Thyroid gland (tissue), 4 donors: ENCODE measurements around the gene KRT79. TPM values are rescaled to one million over a fixed set of nuclear protein-coding genes. Genes with fewer than 3 reads are reported as not detected.

ENCODE experiments used
- DNase-seq, 2 donors: peaks; one replicate each; pipeline ENCODE4 v3.0.0-alpha.2; 2019
- H3K27ac ChIP-seq, 3 donors: fragments of 200-600 bp; sonication (generic); 1 replicate in 2 of 3; 2 replicates in 1 of 3; pipeline ENCODE4 v1.5.1; 2016 to 2019; ENCODE audit warnings: mild to moderate bottlenecking in 1 of 3, moderate library complexity in 1 of 3
- H3K27me3 ChIP-seq: fragments of 200-600 bp; sonication (generic); one replicate; pipeline ENCODE4 v1.5.1; 2019
- H3K36me3 ChIP-seq, 2 donors: fragments of 200-600 bp; sonication (generic); one replicate each; pipeline ENCODE4 v1.5.1; 2016 to 2019
- H3K4me1 ChIP-seq, 2 donors: fragments of 200-600 bp; sonication (generic); one replicate each; pipeline ENCODE4 v1.5.1; 2017 to 2019
- H3K4me3 ChIP-seq, 3 donors: fragments of 200-600 bp; sonication (generic); replicated peaks in 1 of 3; 1 replicate in 2 of 3; 2 replicates in 1 of 3; pipeline ENCODE4 v1.5.1; 2016; ENCODE audit warnings: mild to moderate bottlenecking in 1 of 3
- H3K9me3 ChIP-seq: fragments of 200-600 bp; sonication (generic); one replicate; pipeline ENCODE4 v1.5.1; 2017
- POLR2A ChIP-seq, 2 donors: fragments of 450-650 bp; IDR thresholded peaks; one replicate each; pipeline ENCODE4 v1.6.1; 2017; ENCODE audit warnings: antibody characterized with exemption in 2 of 2, mild to moderate bottlenecking in 2 of 2, moderate library complexity in 1 of 2
- WGBS, 2 donors: methylation state at CpG; one replicate each; pipeline ENCODE4 v1.1.5; 2017; 5-methylcytosine and 5-hydroxymethylcytosine counted together
- intact Hi-C: fragments of 100-400 bp; cut with DNase I; formaldehyde crosslinking; loops from one replicate; pipeline ENCODE4 v1.15.1; 2023
- total RNA-seq, 4 donors: library from RNA; depleted of rRNA; stranded (reverse); fragments of >200 nt; gene quantifications; one replicate each; pipeline ENCODE4 v1.2.3, GENCODE V29; 2016
- TF ChIP-seq, protein P1 (sequence below), 6 experiments: fragments of 200-600 bp in 3 of 6; fragments of 450-650 bp in 3 of 6; sonication (generic) in 3 of 6; IDR thresholded peaks; one replicate each; pipeline ENCODE4 v1.5.1; 2016 to 2019; ENCODE audit warnings: antibody characterized with exemption in 6 of 6, mild to moderate bottlenecking in 2 of 6, inconsistent platforms in 1 of 6, moderate library complexity in 1 of 6

KRT79 gene
- total RNA-seq, 4 donors from 2014 or later = not detected

DNA sequence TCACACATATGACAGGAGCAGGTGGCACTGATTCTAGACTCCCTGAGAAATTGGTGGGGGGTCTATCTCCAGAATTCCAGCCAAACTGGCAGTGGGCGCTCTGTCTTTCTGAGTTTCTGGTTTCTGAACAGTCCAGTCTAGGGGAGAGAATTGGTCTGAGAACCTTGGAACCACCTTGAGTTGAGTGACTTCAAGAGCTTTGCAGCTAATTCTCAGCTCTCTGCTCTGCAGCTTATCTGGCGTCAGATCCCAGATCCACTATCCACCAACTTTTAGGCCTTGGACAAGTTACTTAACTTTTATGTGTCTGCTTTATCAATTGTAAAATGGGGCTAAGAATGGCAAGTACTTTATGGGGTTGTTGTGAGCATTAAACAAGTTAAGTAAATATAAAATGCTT, 55.3 kb downstream of the KRT79 start:
- Histone ChIP-seq H3K27ac (no peak overlapping the region), H3K27me3 (no peaks in the 10 kb centered on the region), H3K36me3 (no peaks in the 10 kb centered on the region), H3K4me1 (peaks cover 6 to 9% of the 10 kb centered on the region in 2 donors), H3K4me3 (no peak overlapping the region), H3K9me3 (no peaks in the 10 kb centered on the region)
- intact Hi-C loops = loop anchor here (10.0 kb wide), 1 partner anchor 66 kb away; the partner anchor contains the start of gene KRT78
- TF ChIP-seq, protein P1, sequence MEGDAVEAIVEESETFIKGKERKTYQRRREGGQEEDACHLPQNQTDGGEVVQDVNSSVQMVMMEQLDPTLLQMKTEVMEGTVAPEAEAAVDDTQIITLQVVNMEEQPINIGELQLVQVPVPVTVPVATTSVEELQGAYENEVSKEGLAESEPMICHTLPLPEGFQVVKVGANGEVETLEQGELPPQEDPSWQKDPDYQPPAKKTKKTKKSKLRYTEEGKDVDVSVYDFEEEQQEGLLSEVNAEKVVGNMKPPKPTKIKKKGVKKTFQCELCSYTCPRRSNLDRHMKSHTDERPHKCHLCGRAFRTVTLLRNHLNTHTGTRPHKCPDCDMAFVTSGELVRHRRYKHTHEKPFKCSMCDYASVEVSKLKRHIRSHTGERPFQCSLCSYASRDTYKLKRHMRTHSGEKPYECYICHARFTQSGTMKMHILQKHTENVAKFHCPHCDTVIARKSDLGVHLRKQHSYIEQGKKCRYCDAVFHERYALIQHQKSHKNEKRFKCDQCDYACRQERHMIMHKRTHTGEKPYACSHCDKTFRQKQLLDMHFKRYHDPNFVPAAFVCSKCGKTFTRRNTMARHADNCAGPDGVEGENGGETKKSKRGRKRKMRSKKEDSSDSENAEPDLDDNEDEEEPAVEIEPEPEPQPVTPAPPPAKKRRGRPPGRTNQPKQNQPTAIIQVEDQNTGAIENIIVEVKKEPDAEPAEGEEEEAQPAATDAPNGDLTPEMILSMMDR (IDR thresholded peaks at IDR 0.05) = no peak
- no peak for TF ChIP-seq POLR2A (IDR thresholded peaks at IDR 0.05)
- WGBS, 2 donors = 92 to 100% methylated on average over 1 to 2 of the region's 2 CpGs
- DNase-seq = no peak

DNA sequence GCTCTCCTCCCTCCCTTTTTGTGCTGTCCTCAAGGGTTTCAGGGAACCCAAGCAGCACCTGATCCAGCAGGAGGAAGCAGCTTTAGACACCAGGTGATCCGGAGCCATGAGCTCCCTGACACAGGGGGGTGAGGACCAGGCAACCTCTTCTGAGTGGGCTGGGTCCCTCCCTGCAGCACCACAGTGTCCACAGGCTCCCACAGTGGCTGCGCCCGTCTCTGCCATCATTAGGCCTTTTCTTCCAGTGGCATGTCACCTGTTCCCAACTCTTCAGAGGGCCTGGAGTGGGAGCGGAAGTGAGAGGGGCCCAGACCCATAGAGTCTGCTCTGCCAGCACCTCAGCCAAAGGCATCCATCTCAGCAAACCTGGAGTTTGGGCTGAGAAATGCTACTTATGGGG, 56.5 kb downstream of the KRT79 start:
- Histone ChIP-seq H3K4me1 (peaks cover 6 to 9% of the 10 kb centered on the region in 2 donors), H3K4me3 (no peak overlapping the region), H3K9me3 (no peaks in the 10 kb centered on the region), H3K27ac (no peak overlapping the region), H3K36me3 (no peaks in the 10 kb centered on the region), H3K27me3 (no peaks in the 10 kb centered on the region)
- TF ChIP-seq POLR2A (IDR thresholded peaks at IDR 0.05) = no peak
- TF ChIP-seq, protein P1 (IDR thresholded peaks at IDR 0.05) = no peak
- 78 to 92% methylated on average over 4 of the region's 4 CpGs for WGBS, 2 donors
- intact Hi-C loops = loop anchor here (10.0 kb wide), 1 partner anchor 67 kb away; the partner anchor contains the start of gene KRT78
- no peak for DNase-seq

DNA sequence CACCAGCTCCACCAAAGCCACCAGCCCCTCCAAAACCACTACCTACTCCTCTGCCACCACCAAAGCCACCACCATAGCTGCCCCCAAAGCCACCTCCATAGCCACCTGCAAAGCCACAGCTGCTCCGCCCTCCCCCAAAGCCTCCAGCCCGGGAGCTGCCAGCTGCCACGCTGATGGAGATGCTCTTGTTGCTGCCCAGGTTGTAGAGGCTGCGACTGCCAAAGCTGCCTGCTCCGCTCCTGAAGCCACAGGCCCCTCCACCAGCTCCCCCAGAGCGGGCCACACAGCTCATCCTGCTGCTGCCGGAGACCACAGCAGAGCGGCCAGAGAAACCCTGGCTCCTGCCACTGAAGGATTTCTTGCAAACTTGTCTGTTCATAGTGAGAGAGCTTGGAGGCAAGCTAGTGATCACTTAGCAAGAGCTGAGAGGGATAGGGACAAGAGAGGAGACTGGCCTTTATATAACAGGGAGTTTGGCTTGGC, 57.2 kb downstream of the KRT79 start, which contains the start of gene KRT76:
KRT76 (minus strand) TSS at position 433 of the 483 bp plus-strand sequence; CDS start at position 379, 54 bp downstream.
- H3K36me3 ChIP-seq = no peaks in the 10 kb centered on the region
- peaks cover 6 to 9% of the 10 kb centered on the region in 2 donors for H3K4me1 ChIP-seq
- DNase-seq = no peak
- H3K4me3 ChIP-seq = no peak within 1 kb of the TSS
- no peak for TF ChIP-seq POLR2A (IDR thresholded peaks at IDR 0.05)
- TF ChIP-seq, protein P1 (IDR thresholded peaks at IDR 0.05) = no peak
- H3K27me3 ChIP-seq = no peaks in the 10 kb centered on the region
- H3K9me3 ChIP-seq = no peaks in the 10 kb centered on the region
- no peak within 1 kb of the TSS for H3K27ac ChIP-seq
- 83 to 97% methylated on average over 8 of the region's 8 CpGs for WGBS, 2 donors
- intact Hi-C loops = loop anchor here (10.0 kb wide), 1 partner anchor 68 kb away; the partner anchor contains the start of gene KRT78

DNA sequence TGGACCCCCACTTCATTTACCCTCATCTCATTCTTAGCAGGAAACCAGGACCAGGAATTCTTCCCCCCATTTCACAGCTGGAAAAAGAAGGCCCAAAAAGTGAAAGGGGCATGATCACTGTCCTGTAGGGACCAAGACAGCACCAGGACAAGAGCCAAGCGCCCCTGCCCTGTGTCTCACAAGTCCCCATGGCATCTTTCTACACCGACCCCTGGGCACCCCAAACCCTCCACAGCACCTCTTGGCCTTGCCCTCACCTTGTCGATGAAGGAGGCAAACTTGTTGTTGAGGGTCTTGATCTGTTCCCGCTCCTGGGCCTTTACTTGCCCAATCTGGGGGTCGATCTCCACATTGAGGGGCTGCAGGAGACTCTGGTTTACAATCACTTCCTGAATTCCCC, 57.7 kb downstream of the KRT79 start:
- Histone ChIP-seq H3K36me3 (no peaks in the 10 kb centered on the region), H3K4me1 (peaks cover 6 to 9% of the 10 kb centered on the region in 2 donors), H3K9me3 (no peaks in the 10 kb centered on the region), H3K27ac (no peak overlapping the region), H3K4me3 (no peak overlapping the region), H3K27me3 (no peaks in the 10 kb centered on the region)
- DNase-seq = no peak
- 83 to 90% methylated on average over 5 of the region's 5 CpGs for WGBS, 2 donors
- intact Hi-C loops = loop anchor here (10.0 kb wide), 1 partner anchor 68 kb away; the partner anchor contains the start of gene KRT78
- no peak for TF ChIP-seq POLR2A (IDR thresholded peaks at IDR 0.05)
- TF ChIP-seq, protein P1 (IDR thresholded peaks at IDR 0.05) = no peak

DNA sequence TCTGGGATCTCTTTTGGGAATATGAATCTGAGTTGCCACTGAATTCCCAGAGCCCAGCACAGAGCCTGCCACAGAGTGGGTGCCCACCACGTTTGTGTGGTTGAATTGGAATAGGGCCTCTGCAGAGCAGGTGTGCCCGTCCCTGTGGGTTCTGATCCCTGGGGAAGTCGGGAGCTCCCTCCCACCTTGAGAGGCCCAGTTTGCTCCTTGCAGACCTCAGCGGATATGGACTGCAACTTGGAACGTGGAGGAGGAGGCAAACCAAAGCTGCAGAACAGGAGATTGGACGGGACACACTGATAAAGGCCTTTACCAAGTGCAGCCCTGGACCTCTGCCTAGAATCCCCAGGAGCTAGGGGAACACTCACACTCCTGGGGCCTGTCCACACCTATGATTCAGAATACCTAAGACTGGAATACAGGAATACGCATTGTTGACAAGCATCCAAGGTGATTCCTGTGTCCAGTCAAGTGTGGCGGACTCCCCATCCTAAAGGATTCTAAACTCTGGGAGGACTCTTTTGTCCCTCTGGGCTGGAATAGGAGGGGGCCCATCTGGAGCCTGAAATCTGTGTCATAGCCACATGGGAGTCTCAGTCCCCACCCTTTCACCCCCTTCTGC, 59.4 kb downstream of the KRT79 start:
- intact Hi-C loops = loop anchor here (10.0 kb wide), 1 partner anchor 70 kb away; the partner anchor contains the start of gene KRT78

More for the DNA sequence above, 59.4 kb downstream of the KRT79 start:
- H3K9me3 ChIP-seq = no peaks in the 10 kb centered on the region
- peak; percentile 61 to 73 for DNase-seq
- H3K27ac ChIP-seq = no peak overlapping the region
- no peaks in the 10 kb centered on the region for H3K36me3 ChIP-seq
- peaks cover 6 to 9% of the 10 kb centered on the region in 2 donors for H3K4me1 ChIP-seq
- H3K4me3 ChIP-seq = no peak overlapping the region
- H3K27me3 ChIP-seq = no peaks in the 10 kb centered on the region
- no peak for TF ChIP-seq POLR2A (IDR thresholded peaks at IDR 0.05)
- TF ChIP-seq, protein P1 (IDR thresholded peaks at IDR 0.05) = no peak
- WGBS, 2 donors = 47 to 56% methylated on average over 8 of the region's 8 CpGs
